ENCODE results near the gene FOXP1.

Gene FOXP1

GRCh38 chr3:71575433-71575832 is 8.1 kb downstream of the FOXP1 start:
- ATAC-seq, result no peak
- TF ChIP-seq ZFP3 (CRISPR knock-in tag; IDR thresholded peaks at IDR 0.05), result no peak
- no peak for TF ChIP-seq GLIS3 (CRISPR knock-in tag; IDR thresholded peaks at IDR 0.05)
- TF ChIP-seq CREB5 (CRISPR knock-in tag; IDR thresholded peaks at IDR 0.05; ENCODE audit: low read depth), result no peak
- TF ChIP-seq RARB (CRISPR knock-in tag; IDR thresholded peaks at IDR 0.05), result no peak
- TF ChIP-seq CSRNP3 (CRISPR knock-in tag; IDR thresholded peaks at IDR 0.05), result no peak
- TF ChIP-seq OSR1 (CRISPR knock-in tag; IDR thresholded peaks at IDR 0.05), result no peak
- no peak for TF ChIP-seq ZNF70 (CRISPR knock-in tag; IDR thresholded peaks at IDR 0.05)
- TF ChIP-seq ESRRG (CRISPR knock-in tag; IDR thresholded peaks at IDR 0.05), result no peak
- no peak for TF ChIP-seq ARNTL (CRISPR knock-in tag; IDR thresholded peaks at IDR 0.05; ENCODE audit: borderline replicate concordance, low read depth)
- TF ChIP-seq PPARA (CRISPR knock-in tag; IDR thresholded peaks at IDR 0.05; ENCODE audit: borderline replicate concordance), result no peak
- TF ChIP-seq TOX (CRISPR knock-in tag; IDR thresholded peaks at IDR 0.05; ENCODE audit: borderline replicate concordance), result no peak
- TF ChIP-seq BACH2 (CRISPR knock-in tag; IDR thresholded peaks at IDR 0.05; ENCODE audit: borderline replicate concordance), result no peak
- no peak for TF ChIP-seq POU6F1 (CRISPR knock-in tag; IDR thresholded peaks at IDR 0.05; ENCODE audit: borderline replicate concordance, low read depth)

- ATAC-seq, result no peak
- TF ChIP-seq PATZ1 (CRISPR knock-in tag; IDR thresholded peaks at IDR 0.05; ENCODE audit: borderline replicate concordance), result no peak
- TF ChIP-seq ZC3H10 (CRISPR knock-in tag; IDR thresholded peaks at IDR 0.05), result no peak
- TF ChIP-seq SNAI2 (CRISPR knock-in tag; IDR thresholded peaks at IDR 0.05), result no peak
- TF ChIP-seq CSDC2 (CRISPR knock-in tag; IDR thresholded peaks at IDR 0.05), result no peak
- TF ChIP-seq PPARA (CRISPR knock-in tag; IDR thresholded peaks at IDR 0.05; ENCODE audit: borderline replicate concordance), result no peak
- no peak for TF ChIP-seq ESRRG (CRISPR knock-in tag; IDR thresholded peaks at IDR 0.05)
- no peak for TF ChIP-seq RARB (CRISPR knock-in tag; IDR thresholded peaks at IDR 0.05)
- TF ChIP-seq ZFP30 (CRISPR knock-in tag; IDR thresholded peaks at IDR 0.05), result no peak
- no peak for TF ChIP-seq POU6F1 (CRISPR knock-in tag; IDR thresholded peaks at IDR 0.05; ENCODE audit: borderline replicate concordance, low read depth)
- TF ChIP-seq ZNF565 (CRISPR knock-in tag; conservative IDR thresholded peaks at IDR 0.05; ENCODE audit: low read depth), result no peak
- TF ChIP-seq ZFP3 (CRISPR knock-in tag; IDR thresholded peaks at IDR 0.05), result no peak
- TF ChIP-seq ZNF70 (CRISPR knock-in tag; IDR thresholded peaks at IDR 0.05), result no peak
- TF ChIP-seq ZNF8 (CRISPR knock-in tag; IDR thresholded peaks at IDR 0.05), result no peak
- no peak for TF ChIP-seq BACH2 (CRISPR knock-in tag; IDR thresholded peaks at IDR 0.05; ENCODE audit: borderline replicate concordance)
- no peak for TF ChIP-seq OSR1 (CRISPR knock-in tag; IDR thresholded peaks at IDR 0.05)
- TF ChIP-seq CSRNP3 (CRISPR knock-in tag; IDR thresholded peaks at IDR 0.05), result no peak
- no peak for TF ChIP-seq ARNTL (CRISPR knock-in tag; IDR thresholded peaks at IDR 0.05; ENCODE audit: borderline replicate concordance, low read depth)
- no peak for TF ChIP-seq GLIS3 (CRISPR knock-in tag; IDR thresholded peaks at IDR 0.05)
- no peak for TF ChIP-seq TSHZ2 (CRISPR knock-in tag; IDR thresholded peaks at IDR 0.05)
Measured at GRCh38 chr3:71573181-71573580, 10.3 kb downstream of the FOXP1 start.

Data from SK-N-SH treated with all-trans-retinoic acid at 6 μM for 48 hours (cell line).